Nephron (organoid): ENCODE measurements around the gene STXBP2.

Experiments used
- H3K27ac Mint-ChIP-seq, 3 experiments: 2 replicates each; pipeline ENCODE4 v1.8.0; 2020; ENCODE audit warnings: mixed read lengths in 3 of 3, mild to moderate bottlenecking in 2 of 3, moderate library complexity in 1 of 3
- H3K27me3 Mint-ChIP-seq: 2 replicates; pipeline ENCODE4 v1.8.0; 2021; ENCODE audit warnings: low read depth, mild to moderate bottlenecking, moderate library complexity, mixed read lengths
- H3K36me3 Mint-ChIP-seq: 2 replicates; pipeline ENCODE4 v1.8.0; 2020; ENCODE audit warnings: low read depth, mixed read lengths
- H3K4me1 Mint-ChIP-seq: 2 replicates; pipeline ENCODE4 v1.8.0; 2020; ENCODE audit warnings: mixed read lengths
- H3K4me3 Mint-ChIP-seq, 3 experiments: 2 replicates each; pipeline ENCODE4 v1.8.0; 2020; ENCODE audit warnings: mild to moderate bottlenecking in 3 of 3, mixed read lengths in 3 of 3, moderate library complexity in 2 of 3
- H3K9me3 Mint-ChIP-seq: 2 replicates; pipeline ENCODE4 v1.8.0; 2020; ENCODE audit warnings: mixed read lengths
- CTCF ChIP-seq, 3 experiments: fragments of 200-600 bp; sonication (generic); IDR thresholded peaks; one replicate each; pipeline ENCODE4 v1.5.0; 2021; ENCODE audit warnings: antibody characterized with exemption in 3 of 3; ENCODE audit not compliant: unreplicated experiment in 3 of 3

STXBP2 gene

DNA sequence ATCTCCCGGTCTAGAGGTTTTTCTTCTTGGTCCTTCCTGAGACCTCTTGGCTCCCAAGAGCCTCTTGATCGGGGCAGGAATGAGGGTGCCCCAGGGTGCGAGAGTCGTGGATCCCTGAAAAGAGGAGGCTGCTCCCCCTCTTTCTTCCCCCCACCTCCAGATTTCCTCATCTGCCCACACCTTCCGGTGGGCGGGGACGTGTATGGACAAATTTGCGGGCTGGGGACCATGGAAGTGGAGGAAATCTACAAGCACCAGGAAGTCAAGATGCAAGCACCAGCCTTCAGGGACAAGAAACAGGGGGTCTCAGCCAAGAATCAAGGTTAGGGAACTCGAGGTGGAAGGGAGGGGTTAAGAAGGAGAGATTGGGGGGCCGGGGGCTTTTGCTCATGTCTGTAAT is 39.9 kb downstream of the STXBP2 start, which contains the start of gene MCEMP1:
TSS of gene MCEMP1 (plus strand) at position 237 of the 400 bp plus-strand sequence. CDS start at position 268, 31 bp downstream.
- no peaks in the 10 kb centered on the region for H3K36me3 Mint-ChIP-seq

DNA sequence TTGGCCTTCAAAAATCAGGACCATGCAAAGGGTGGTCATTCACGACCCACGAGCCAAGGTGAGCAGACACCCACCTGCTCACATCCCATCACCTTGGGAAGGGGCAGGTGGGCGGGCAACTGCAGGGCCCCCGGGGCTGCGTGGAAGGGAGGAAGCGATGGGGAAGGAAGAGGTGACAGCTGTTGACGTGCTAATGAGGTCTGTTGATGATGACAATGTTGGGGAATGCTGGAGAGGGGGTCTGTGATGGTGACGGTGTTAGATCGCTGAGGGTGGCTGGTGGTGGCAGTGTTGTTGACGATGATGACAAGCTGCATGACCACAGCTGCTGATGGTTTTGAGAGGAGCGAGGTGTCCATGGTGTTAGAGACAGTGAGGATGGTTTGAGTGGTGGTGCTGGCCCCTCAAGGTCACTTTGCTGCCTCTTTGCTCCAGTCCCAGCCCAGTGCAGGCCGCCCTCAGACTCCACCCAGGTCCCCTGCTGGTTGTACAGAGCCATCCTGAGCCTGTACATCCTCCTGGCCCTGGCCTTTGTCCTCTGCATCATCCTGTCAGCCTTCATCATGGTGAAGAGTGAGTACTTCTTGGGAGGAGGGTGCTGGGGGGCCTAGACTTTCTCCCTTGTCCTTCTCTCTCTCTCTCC is 40.9 kb downstream of the STXBP2 start:
- Mint-ChIP-seq H3K4me3 (peak overlapping the region in 2 of 3 experiments; percentile 64 to 67), H3K9me3 (peaks cover 6% of the 10 kb centered on the region), H3K27ac (no peak overlapping the region), H3K27me3 (peaks cover 40% of the 10 kb centered on the region), H3K36me3 (peaks cover 5% of the 10 kb centered on the region), H3K4me1 (peaks cover 13% of the 10 kb centered on the region)
- no peak for TF ChIP-seq CTCF (IDR thresholded peaks at IDR 0.05; ENCODE audit: unreplicated experiment in 3 of 3)

More for the DNA sequence above, 39.9 kb downstream of the STXBP2 start, which contains the start of gene MCEMP1:
- Mint-ChIP-seq H3K27ac (no peak within 1 kb of the TSS), H3K27me3 (peaks cover 47% of the 10 kb centered on the region), H3K4me3 (peak within 1 kb of the TSS in 2 of 3 experiments; percentile 64 to 67), H3K4me1 (peaks cover 13% of the 10 kb centered on the region), H3K9me3 (peaks cover 6% of the 10 kb centered on the region)
- TF ChIP-seq CTCF (IDR thresholded peaks at IDR 0.05; ENCODE audit: unreplicated experiment in 3 of 3): no peak

DNA sequence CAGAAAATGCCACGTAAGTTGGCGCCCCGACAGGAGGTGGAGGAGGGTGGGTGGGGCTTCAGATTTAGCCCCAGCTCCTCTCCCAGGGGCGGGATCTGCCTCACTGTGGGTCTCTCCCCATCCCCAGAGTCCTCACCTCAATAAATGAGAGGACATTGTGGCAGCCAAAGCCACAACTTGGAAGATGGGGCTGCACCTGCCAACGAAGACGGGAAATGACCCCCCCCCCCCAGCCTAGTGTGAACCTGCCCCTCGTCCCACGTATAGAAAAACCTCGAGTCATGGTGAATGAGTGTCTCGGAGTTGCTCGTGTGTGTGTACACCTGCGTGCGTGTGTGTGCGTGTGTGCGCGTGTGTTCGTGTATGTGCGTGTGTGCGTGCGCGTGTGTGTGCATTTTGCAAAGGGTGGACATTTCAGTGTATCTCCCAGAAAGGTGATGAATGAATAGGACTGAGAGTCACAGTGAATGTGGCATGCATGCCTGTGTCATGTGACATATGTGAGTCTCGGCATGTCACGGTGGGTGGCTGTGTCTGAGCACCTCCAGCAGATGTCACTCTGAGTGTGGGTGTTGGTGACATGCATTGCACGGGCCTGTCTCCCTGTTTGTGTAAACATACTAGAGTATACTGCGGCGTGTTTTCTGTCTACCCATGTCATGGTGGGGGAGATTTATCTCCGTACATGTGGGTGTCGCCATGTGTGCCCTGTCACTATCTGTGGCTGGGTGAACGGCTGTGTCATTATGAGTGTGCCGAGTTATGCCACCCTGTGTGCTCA is 42.3 kb downstream of the STXBP2 start:
- no peak for TF ChIP-seq CTCF (IDR thresholded peaks at IDR 0.05; ENCODE audit: unreplicated experiment in 3 of 3)
- Mint-ChIP-seq H3K36me3 (peaks cover 15% of the 10 kb centered on the region), H3K27ac (peak overlapping the region in 2 of 3 experiments; percentile 8 to 50), H3K27me3 (peaks cover 26% of the 10 kb centered on the region), H3K4me1 (peaks cover 11% of the 10 kb centered on the region), H3K9me3 (peaks cover 3% of the 10 kb centered on the region), H3K4me3 (peak overlapping the region; percentile 82 to 94 (median 85))

DNA sequence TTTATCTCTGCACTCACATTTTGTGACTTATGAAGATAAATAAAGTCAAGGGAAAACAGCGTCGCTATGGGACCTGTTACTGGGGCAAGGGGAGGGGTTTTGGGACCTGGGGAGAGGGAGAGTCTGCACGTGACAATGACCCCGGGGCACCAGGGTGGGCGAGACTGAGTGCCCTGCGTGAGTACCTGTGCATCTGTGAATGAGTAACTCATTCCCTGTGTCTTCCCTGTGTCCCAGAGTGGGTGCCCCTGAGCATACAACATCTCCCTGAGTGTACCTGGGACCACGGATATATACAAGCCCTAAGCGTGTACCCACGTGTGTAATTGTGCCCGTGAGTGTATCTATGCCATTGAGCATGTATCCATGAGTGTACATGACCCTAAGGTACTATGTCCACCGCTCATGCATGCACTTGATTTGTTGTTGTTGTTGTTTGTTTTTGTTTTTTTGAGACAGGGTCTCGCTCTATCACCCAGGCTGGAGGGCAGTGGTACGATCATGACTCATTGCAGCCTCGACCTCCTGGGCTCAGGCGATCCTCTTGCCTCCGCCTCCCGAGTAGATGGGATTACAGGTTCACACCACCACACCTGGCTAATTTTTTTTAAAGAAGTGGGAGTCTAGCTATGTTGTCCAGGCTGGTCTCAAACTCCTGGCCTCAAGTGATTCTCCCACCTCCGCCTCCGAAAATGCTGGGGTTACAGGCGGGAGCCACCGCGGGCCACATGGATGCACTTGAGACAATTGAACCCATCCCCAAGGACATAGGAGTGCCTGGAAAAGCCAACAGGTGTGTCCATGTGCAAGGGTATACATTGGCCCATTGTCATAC is 43.1 kb downstream of the STXBP2 start:
- H3K9me3 Mint-ChIP-seq: no peaks in the 10 kb centered on the region
- H3K27me3 Mint-ChIP-seq: peaks cover 20% of the 10 kb centered on the region
- peak overlapping the region in 1 of 3 experiments; percentile 8 for H3K27ac Mint-ChIP-seq
- H3K4me3 Mint-ChIP-seq: peak overlapping the region; percentile 83 to 94 (median 85)
- no peak for TF ChIP-seq CTCF (IDR thresholded peaks at IDR 0.05; ENCODE audit: unreplicated experiment in 3 of 3)
- H3K36me3 Mint-ChIP-seq: peaks cover 15% of the 10 kb centered on the region
- H3K4me1 Mint-ChIP-seq: peaks cover 6% of the 10 kb centered on the region

GRCh38 chr19:7680606-7681339 is 43.9 kb downstream of the STXBP2 start, which contains the start of gene TRAPPC5:
TSS of gene TRAPPC5 (plus strand) at chr19:7680833. CDS start at chr19:7682254, 1,421 bp downstream.
- H3K27me3 Mint-ChIP-seq: peaks cover 19% of the 10 kb centered on the region
- TF ChIP-seq CTCF (IDR thresholded peaks at IDR 0.05; ENCODE audit: unreplicated experiment in 3 of 3): peak; percentile 97 to 99 (median 98)
- peaks cover 6% of the 10 kb centered on the region for H3K4me1 Mint-ChIP-seq
- no peaks in the 10 kb centered on the region for H3K9me3 Mint-ChIP-seq
- peak within 1 kb of the TSS; percentile 58 to 83 (median 72) for H3K27ac Mint-ChIP-seq
- H3K36me3 Mint-ChIP-seq: peaks cover 19% of the 10 kb centered on the region
- H3K4me3 Mint-ChIP-seq: peak within 1 kb of the TSS; percentile 92 to 94 (median 93)
